CD4-positive, CD25-positive, alpha-beta regulatory T cell (primary cell): ENCODE data around the gene TMEM273. TPM values are rescaled to one million over a fixed set of nuclear protein-coding genes. Genes with fewer than 3 reads are reported as not detected.

ENCODE experiments used
- ATAC-seq, 2 donors: fragments of 150-1000 bp; cut with Tn5 transposase; one replicate each; pipeline ENCODE4 v1.10.0; 2021; ENCODE audit warnings: low read depth in 2 of 2, moderate number of reproducible peaks in 2 of 2, moderate library complexity in 1 of 2
- DNase-seq, 3 donors: peaks; one replicate each; pipeline versions ENCODE4 v3.0.0 to v3.0.0-alpha.2; 2012 to 2022; ENCODE audit warnings: mixed read lengths in 1 of 3
- H3K27ac ChIP-seq: one replicate; pipeline ENCODE4 v1.7.0; 2013; ENCODE audit warnings: mild to moderate bottlenecking, low read length; ENCODE audit not compliant: insufficient read depth, poor library complexity, severe bottlenecking
- H3K27me3 ChIP-seq: one replicate; pipeline ENCODE4 v1.7.0; 2013; ENCODE audit warnings: low read length; ENCODE audit not compliant: control insufficient read depth, insufficient read depth
- H3K36me3 ChIP-seq: one replicate; pipeline ENCODE4 v1.7.0; 2013; ENCODE audit warnings: mild to moderate bottlenecking, low read length, moderate library complexity; ENCODE audit not compliant: control insufficient read depth, insufficient read depth
- H3K4me1 ChIP-seq: 2 replicates; pipeline ENCODE4 v1.7.0; 2013; ENCODE audit warnings: mild to moderate bottlenecking, low read length; ENCODE audit not compliant: insufficient read depth, control insufficient read depth, poor library complexity, severe bottlenecking
- H3K4me3 ChIP-seq: one replicate; pipeline ENCODE4 v1.7.0; 2013; ENCODE audit warnings: low read depth, mild to moderate bottlenecking, low read length, moderate library complexity
- H3K9me3 ChIP-seq, 2 experiments: 1 replicate in 1 of 2; 2 replicates in 1 of 2; pipeline ENCODE4 v1.7.0; 2013; ENCODE audit warnings: low read length in 2 of 2, mild to moderate bottlenecking in 1 of 2, moderate library complexity in 1 of 2; ENCODE audit not compliant: control insufficient read depth in 2 of 2
- H3K27ac Mint-ChIP-seq, 3 donors: one replicate each; pipeline ENCODE4 v1.8.0; 2020 to 2022; ENCODE audit warnings: mild to moderate bottlenecking in 3 of 3, mixed read lengths in 3 of 3, moderate library complexity in 2 of 3
- H3K27me3 Mint-ChIP-seq: one replicate; pipeline ENCODE4 v1.8.0; 2022; ENCODE audit warnings: mild to moderate bottlenecking, mixed read lengths
- H3K36me3 Mint-ChIP-seq: one replicate; pipeline ENCODE4 v1.8.0; 2020; ENCODE audit warnings: mixed read lengths
- H3K4me1 Mint-ChIP-seq, 4 donors: one replicate each; pipeline ENCODE4 v1.8.0; 2020 to 2022; ENCODE audit warnings: mixed read lengths in 4 of 4, mild to moderate bottlenecking in 1 of 4
- H3K4me3 Mint-ChIP-seq, 4 donors: one replicate each; pipeline ENCODE4 v1.8.0; 2020 to 2022; ENCODE audit warnings: mild to moderate bottlenecking in 4 of 4, mixed read lengths in 4 of 4, moderate library complexity in 3 of 4
- H3K9me3 Mint-ChIP-seq, 7 donors: one replicate each; pipeline ENCODE4 v1.8.0; 2020 to 2022; ENCODE audit warnings: mixed read lengths in 7 of 7, mild to moderate bottlenecking in 3 of 7, moderate library complexity in 2 of 7
- polyA plus RNA-seq, 4 donors: library from polyadenylated mRNA; unstranded; fragments of 300-500 nt; fragmentation: Illumina TruSeq; gene quantifications; one replicate each; pipeline ENCODE4 v1.2.3, GENCODE V29; 2021
- total RNA-seq: library from RNA; stranded (reverse); gene quantifications from one replicate; pipeline ENCODE4 v1.2.3, GENCODE V29; 2022

Gene TMEM273
- total and polyA plus RNA-seq, 5 donors from 2014 or later = 7.9 to 46.2 (median 33.6) TPM

DNA sequence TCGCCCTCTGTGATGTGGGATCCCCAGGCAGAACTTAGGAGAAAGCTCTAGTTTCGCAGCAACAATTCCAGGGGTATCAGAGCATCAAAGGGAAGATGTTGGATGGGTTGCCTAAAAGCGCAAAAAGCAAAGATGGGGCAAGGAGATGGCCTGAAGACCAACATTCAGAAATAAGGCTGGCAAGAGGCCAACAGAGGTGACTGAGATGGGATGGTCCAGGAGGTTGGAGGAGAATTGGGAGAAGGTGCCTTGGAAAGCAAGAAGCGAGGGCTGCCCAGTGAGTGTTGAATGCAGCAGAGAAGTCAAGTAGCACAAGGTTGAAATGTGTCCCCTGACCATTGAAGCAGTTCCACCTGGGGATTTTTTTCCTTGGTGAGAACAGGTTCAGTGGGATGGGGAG is 38.4 kb upstream of the TMEM273 start:
- Mint-ChIP-seq H3K27ac (no peak overlapping the region), H3K4me3 (no peak overlapping the region), H3K27me3 (no peaks in the 10 kb centered on the region), H3K36me3 (no peaks in the 10 kb centered on the region), H3K4me1 (no peaks in the 10 kb centered on the region), H3K9me3 (peaks cover 0 to 8% (median 0%) of the 10 kb centered on the region in 7 donors)
- Histone ChIP-seq H3K4me1 (no peaks in the 10 kb centered on the region), H3K27ac (no peak overlapping the region), H3K4me3 (no peak overlapping the region), H3K9me3 (no peaks in the 10 kb centered on the region), H3K36me3 (no peaks in the 10 kb centered on the region), H3K27me3 (peaks cover 3% of the 10 kb centered on the region)
- DNase-seq (no peak), ATAC-seq (no peak)

DNA sequence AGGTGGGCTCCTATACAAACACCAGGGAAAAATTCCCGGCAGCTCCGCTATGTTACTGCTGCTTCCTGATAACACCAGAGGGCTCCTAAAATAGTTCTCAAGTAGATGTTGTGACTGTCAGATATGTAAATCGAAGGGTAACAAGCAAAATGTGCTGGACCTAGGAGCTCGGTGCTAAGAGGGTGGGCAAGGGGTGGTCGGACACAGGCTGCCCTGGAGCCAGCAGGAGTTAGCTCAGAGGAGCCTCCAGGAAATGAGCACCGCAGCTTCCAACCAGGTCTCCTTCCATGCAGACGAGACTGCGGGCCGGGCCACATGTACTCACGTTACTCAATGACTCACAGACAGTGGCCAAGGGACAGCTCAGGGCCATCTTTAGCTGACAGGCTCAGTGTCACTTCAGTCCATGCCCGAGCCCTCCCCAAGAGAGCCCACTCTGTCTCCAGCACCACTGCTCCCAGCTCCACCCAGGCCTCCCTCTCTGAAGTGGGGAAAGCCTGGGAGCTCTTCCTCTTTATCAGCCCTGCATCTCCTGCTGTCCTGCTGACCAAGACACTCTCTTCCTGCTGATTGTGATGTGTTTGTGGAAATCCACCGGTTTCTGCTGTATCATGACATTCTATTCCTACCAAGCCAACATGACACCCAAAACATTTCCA is 37.2 kb upstream of the TMEM273 start:
- Mint-ChIP-seq H3K27ac (no peak overlapping the region), H3K4me3 (no peak overlapping the region), H3K9me3 (peaks cover 0 to 8% (median 0%) of the 10 kb centered on the region in 7 donors), H3K4me1 (no peaks in the 10 kb centered on the region), H3K36me3 (no peaks in the 10 kb centered on the region), H3K27me3 (peaks cover 3% of the 10 kb centered on the region)
- DNase-seq (no peak), ATAC-seq (no peak)
- H3K4me3 ChIP-seq = no peak overlapping the region
- H3K9me3 ChIP-seq = no peaks in the 10 kb centered on the region
- no peaks in the 10 kb centered on the region for H3K36me3 ChIP-seq
- no peak overlapping the region for H3K27ac ChIP-seq
- no peaks in the 10 kb centered on the region for H3K27me3 ChIP-seq
- no peaks in the 10 kb centered on the region for H3K4me1 ChIP-seq

DNA sequence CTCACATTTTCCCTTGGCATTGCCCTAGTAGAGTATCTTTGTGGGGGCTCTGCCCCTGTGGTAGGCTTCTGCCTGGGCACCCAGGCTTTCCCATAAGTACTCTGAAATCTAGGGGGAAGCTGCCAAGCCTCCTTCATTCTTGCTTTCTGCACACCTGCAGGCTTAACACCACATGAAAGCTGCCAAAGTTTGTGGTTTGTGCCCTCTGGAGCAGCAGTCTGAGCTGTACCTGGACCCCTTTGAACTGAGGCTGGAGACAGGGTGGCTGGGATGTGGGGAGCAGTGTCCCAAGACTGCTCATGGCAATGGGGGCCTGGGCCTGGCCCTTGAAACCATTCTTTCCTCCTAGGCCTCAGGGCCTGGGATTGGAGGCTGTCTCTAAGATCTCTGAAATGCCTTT is 35.0 kb upstream of the TMEM273 start:
- H3K9me3 Mint-ChIP-seq = peaks cover 0 to 8% (median 3%) of the 10 kb centered on the region in 7 donors
- Histone ChIP-seq H3K27me3 (no peaks in the 10 kb centered on the region), H3K9me3 (no peaks in the 10 kb centered on the region), H3K27ac (no peak overlapping the region), H3K4me1 (no peaks in the 10 kb centered on the region), H3K4me3 (no peak overlapping the region), H3K36me3 (no peaks in the 10 kb centered on the region)
- DNase-seq (no peak), ATAC-seq (no peak)
- no peak overlapping the region for H3K27ac Mint-ChIP-seq
- peaks cover 13% of the 10 kb centered on the region for H3K27me3 Mint-ChIP-seq
- no peaks in the 10 kb centered on the region for H3K4me1 Mint-ChIP-seq
- no peaks in the 10 kb centered on the region for H3K36me3 Mint-ChIP-seq
- H3K4me3 Mint-ChIP-seq = no peak overlapping the region

DNA sequence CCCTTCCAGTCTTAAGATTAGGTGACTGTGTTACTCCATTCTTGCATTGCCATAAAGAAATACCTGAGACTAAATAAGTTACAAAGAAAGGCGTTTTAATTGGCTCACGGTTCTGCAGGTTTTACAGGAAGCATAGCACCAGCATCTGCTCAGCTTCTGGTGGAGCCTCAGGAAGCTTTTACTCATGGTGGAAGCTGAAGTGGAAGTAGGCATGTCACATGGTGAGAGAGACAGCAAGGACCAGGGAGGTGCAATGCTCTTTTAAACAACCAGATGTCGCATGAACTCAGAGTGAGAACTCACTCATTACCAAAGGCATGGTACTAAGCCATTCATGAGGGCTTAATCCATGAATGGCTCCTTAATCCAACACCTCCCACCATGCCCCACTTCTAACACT is 34.0 kb upstream of the TMEM273 start:
- H3K27me3 ChIP-seq = no peaks in the 10 kb centered on the region
- DNase-seq (no peak), ATAC-seq (no peak)
- Mint-ChIP-seq H3K9me3 (peaks cover 0 to 8% (median 4%) of the 10 kb centered on the region in 7 donors), H3K27ac (no peak overlapping the region), H3K36me3 (no peaks in the 10 kb centered on the region), H3K27me3 (peaks cover 13% of the 10 kb centered on the region), H3K4me1 (no peaks in the 10 kb centered on the region), H3K4me3 (no peak overlapping the region)
- no peaks in the 10 kb centered on the region for H3K9me3 ChIP-seq
- H3K36me3 ChIP-seq = no peaks in the 10 kb centered on the region
- no peak overlapping the region for H3K27ac ChIP-seq
- no peak overlapping the region for H3K4me3 ChIP-seq
- no peaks in the 10 kb centered on the region for H3K4me1 ChIP-seq

DNA sequence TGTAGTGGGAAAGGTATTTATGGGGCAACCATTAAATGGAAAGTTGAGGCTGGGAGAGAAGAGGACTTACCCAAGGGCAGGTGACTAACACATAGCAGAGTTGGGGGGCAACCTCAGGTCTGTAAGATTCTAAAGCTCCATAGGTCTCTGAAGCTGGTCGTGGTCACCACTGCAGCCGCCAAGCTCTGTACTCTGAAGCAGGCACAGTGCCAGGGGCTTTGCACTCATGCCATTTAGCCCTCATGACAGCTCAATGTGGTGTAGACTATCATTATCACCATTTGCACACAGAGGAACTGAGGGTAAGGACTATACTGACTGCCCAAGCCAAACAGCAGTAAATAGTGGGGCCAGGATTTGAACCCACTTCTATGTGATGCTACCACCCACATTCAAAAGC is 32.5 kb upstream of the TMEM273 start:
- no peak overlapping the region for H3K27ac ChIP-seq
- Mint-ChIP-seq H3K9me3 (peaks cover 0 to 11% (median 4%) of the 10 kb centered on the region in 7 donors), H3K27me3 (peaks cover 13% of the 10 kb centered on the region), H3K4me1 (no peaks in the 10 kb centered on the region), H3K36me3 (no peaks in the 10 kb centered on the region), H3K27ac (no peak overlapping the region), H3K4me3 (no peak overlapping the region)
- DNase-seq = no peak
- no peaks in the 10 kb centered on the region for H3K4me1 ChIP-seq
- no peaks in the 10 kb centered on the region for H3K36me3 ChIP-seq
- no peak for ATAC-seq
- no peaks in the 10 kb centered on the region for H3K27me3 ChIP-seq
- no peak overlapping the region for H3K4me3 ChIP-seq
- H3K9me3 ChIP-seq = no peaks in the 10 kb centered on the region

DNA sequence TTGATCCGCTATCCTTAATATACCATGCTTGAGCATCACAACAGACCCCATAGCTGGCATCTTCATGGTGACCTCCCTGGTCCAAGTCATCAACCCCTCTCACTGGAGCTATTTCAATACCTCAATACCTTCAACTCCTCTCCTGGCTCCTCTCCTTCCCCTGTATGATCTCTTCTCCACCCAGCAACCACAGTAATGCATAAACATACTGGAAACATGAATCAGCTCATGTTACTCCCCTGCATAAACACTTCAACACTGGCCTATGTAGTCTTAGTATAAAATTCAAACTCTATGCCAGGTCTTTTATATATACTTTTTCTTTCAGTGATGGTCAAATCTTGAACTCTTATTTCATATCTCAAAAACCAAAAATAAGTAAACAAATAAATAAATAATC is 31.8 kb upstream of the TMEM273 start:
- ATAC-seq (no peak), DNase-seq (no peak)
- no peaks in the 10 kb centered on the region for H3K27me3 ChIP-seq
- no peak overlapping the region for H3K4me3 ChIP-seq
- peaks cover 0 to under 1% (median 0%) of the 10 kb centered on the region in 4 donors for H3K4me1 Mint-ChIP-seq
- H3K4me3 Mint-ChIP-seq = no peak overlapping the region
- H3K9me3 ChIP-seq = no peaks in the 10 kb centered on the region
- no peaks in the 10 kb centered on the region for H3K36me3 Mint-ChIP-seq
- H3K36me3 ChIP-seq = no peaks in the 10 kb centered on the region
- no peak overlapping the region for H3K27ac Mint-ChIP-seq
- no peaks in the 10 kb centered on the region for H3K4me1 ChIP-seq
- peaks cover 19% of the 10 kb centered on the region for H3K27me3 Mint-ChIP-seq
- H3K9me3 Mint-ChIP-seq = peaks cover 0 to 11% (median 4%) of the 10 kb centered on the region in 7 donors
- no peak overlapping the region for H3K27ac ChIP-seq

DNA sequence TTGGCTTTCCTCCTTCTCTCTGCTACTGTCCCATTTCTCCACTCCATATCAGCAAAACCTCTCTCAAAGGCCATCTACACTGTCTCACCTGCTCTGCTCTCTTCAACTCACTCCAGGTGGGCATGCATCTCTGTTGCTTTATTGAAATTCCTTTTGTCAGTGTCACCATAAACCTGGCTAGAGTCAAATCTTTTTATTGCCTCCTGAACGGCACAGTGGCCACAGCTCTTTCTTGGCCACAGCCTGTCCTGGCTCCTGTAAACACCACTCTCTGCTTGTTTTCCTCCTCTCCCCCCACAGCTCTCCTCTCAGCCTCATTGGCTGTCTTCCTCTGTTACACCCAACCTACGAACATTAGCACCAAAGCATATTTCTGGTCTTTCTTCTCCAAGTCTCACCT is 31.1 kb upstream of the TMEM273 start:
- Mint-ChIP-seq H3K9me3 (peaks cover 0 to 11% (median 4%) of the 10 kb centered on the region in 7 donors), H3K36me3 (no peaks in the 10 kb centered on the region), H3K4me3 (no peak overlapping the region), H3K4me1 (peaks cover 0 to 4% (median 0%) of the 10 kb centered on the region in 4 donors), H3K27me3 (peaks cover 22% of the 10 kb centered on the region), H3K27ac (no peak overlapping the region)
- DNase-seq (no peak), ATAC-seq (no peak)
- H3K9me3 ChIP-seq = no peaks in the 10 kb centered on the region
- H3K27ac ChIP-seq = no peak overlapping the region
- H3K27me3 ChIP-seq = no peaks in the 10 kb centered on the region
- no peaks in the 10 kb centered on the region for H3K36me3 ChIP-seq
- H3K4me1 ChIP-seq = no peaks in the 10 kb centered on the region
- H3K4me3 ChIP-seq = no peak overlapping the region

DNA sequence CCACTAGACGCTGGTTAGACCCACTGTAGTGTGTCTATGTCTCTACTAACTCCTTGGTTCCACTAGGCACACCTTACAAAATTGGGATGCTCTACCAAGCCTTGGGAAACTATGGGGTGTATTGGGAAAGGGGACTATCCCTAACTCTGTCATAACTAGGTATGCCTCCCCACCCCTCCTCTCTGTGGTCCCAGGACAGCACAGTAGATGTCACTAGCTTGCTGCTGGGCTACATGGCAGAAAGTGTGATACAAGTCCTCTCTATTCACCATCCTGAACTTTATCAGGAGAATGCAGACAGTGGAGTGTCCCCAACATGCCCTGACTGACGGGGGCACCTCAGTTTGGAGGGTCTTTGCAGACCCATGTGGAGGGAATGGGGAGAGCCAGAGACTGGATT is 30.3 kb upstream of the TMEM273 start:
- no peak overlapping the region for H3K27ac ChIP-seq
- no peaks in the 10 kb centered on the region for H3K4me1 ChIP-seq
- Mint-ChIP-seq H3K4me1 (peaks cover 0 to 4% (median 0%) of the 10 kb centered on the region in 4 donors), H3K4me3 (no peak overlapping the region), H3K9me3 (peaks cover 0 to 11% (median 1%) of the 10 kb centered on the region in 7 donors), H3K36me3 (no peaks in the 10 kb centered on the region), H3K27me3 (peaks cover 28% of the 10 kb centered on the region), H3K27ac (no peak overlapping the region)
- no peak overlapping the region for H3K4me3 ChIP-seq
- DNase-seq (no peak), ATAC-seq (no peak)
- no peaks in the 10 kb centered on the region for H3K27me3 ChIP-seq
- H3K36me3 ChIP-seq = no peaks in the 10 kb centered on the region
- no peaks in the 10 kb centered on the region for H3K9me3 ChIP-seq
